Peyer's patch (tissue), 4 donors: ENCODE data around the gene GLIS1. TPM values are rescaled to one million over a fixed set of nuclear protein-coding genes. Genes with fewer than 3 reads are reported as not detected.
A peak's percentile ranks its signal among the peaks of the same experiment; 100 is the strongest.

Source experiments
- DNase-seq, 3 donors: peaks; one replicate each; pipeline ENCODE4 v3.0.0-alpha.2; 2017 to 2019
- H3K27ac ChIP-seq, 4 donors: fragments of 200-600 bp; sonication (generic); one replicate each; pipeline ENCODE4 v1.5.1; 2016 to 2019
- H3K27me3 ChIP-seq, 2 donors: fragments of 200-600 bp; sonication (generic); one replicate each; pipeline ENCODE4 v1.5.1; 2019
- H3K36me3 ChIP-seq, 3 donors: fragments of 200-600 bp; sonication (generic); one replicate each; pipeline ENCODE4 v1.5.1; 2016 to 2019
- H3K4me1 ChIP-seq, 4 donors: fragments of 200-600 bp; sonication (generic); one replicate each; pipeline ENCODE4 v1.5.1; 2016 to 2019
- H3K4me3 ChIP-seq, 4 donors: fragments of 200-600 bp; sonication (generic); 1 replicate in 3 of 4; 2 replicates in 1 of 4; pipeline ENCODE4 v1.5.1; 2016 to 2019; ENCODE audit warnings: mild to moderate bottlenecking in 1 of 4
- H3K9me3 ChIP-seq, 4 donors: fragments of 200-600 bp; sonication (generic); one replicate each; pipeline ENCODE4 v1.5.1; 2016 to 2019; ENCODE audit warnings: mild to moderate bottlenecking in 1 of 4
- POLR2A ChIP-seq, 2 donors: fragments of 450-650 bp; IDR thresholded peaks; one replicate each; pipeline ENCODE4 v1.5.1; 2017; ENCODE audit warnings: antibody characterized with exemption in 2 of 2, mild to moderate bottlenecking in 2 of 2, moderate library complexity in 2 of 2
- total RNA-seq, 4 donors: library from RNA; depleted of rRNA; stranded (reverse); fragments of >200 nt; gene quantifications; one replicate each; pipeline ENCODE4 v1.1.0, GENCODE V29; 2016
- TF ChIP-seq, protein P1 (sequence below), 6 experiments: fragments of 450-650 bp in 4 of 6; fragments of 200-600 bp in 2 of 6; sonication (generic) in 1 of 6; IDR thresholded peaks; one replicate each; pipeline ENCODE4 v1.5.1; 2017 to 2019; ENCODE audit warnings: antibody characterized with exemption in 6 of 6, mild to moderate bottlenecking in 3 of 6, moderate library complexity in 1 of 6

The GLIS1 gene
- total RNA-seq, 4 donors from 2014 or later: 0.54 to 1.7 (median 0.66) TPM; not detected in 1

DNA sequence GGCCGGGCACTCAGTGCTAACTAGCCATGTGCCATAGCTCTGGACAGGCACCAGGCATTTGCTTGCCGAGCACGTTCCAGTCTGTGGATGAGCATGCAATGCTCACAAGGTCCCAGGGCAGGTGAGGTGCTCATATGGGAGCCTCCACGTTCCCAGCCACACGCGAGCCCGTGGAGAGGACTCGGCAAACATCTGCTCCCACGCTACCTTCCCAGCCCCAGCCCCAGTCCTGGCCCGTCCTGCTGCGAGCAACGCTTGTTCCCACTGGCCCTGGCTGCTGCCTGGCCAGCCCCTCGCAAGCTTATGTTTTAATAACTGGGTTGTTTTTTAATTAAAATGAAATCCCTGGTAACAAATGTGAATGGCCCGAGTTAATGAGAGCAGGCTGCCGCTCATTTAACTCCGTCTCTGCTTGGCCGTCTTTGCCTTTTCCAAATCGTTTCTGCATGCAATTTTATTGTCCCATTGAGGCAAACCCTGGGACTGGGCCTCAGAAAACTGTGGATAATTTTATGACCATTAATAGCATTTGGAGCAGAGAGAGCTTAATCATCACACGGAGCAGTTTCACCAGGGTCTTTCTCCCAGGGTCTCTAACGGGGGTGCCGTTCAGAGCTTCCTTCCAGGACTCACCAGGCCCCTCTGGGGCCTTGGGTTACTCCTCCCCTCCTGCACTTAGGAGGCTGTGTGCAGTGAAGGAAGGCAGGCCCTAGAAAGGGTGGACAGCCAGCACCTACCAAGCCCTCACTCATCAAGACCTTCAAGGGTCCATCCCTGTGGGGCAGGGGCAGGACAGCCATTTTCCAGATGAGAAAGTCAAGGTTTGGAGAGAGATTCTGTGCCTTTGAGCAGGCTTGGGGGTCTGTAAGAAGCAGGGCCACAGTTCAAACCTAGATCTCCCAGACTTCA is 136.8 kb downstream of the GLIS1 start:
- H3K36me3 ChIP-seq: no peaks in the 10 kb centered on the region
- no peaks in the 10 kb centered on the region for H3K4me1 ChIP-seq
- TF ChIP-seq POLR2A (IDR thresholded peaks at IDR 0.05): no peak
- TF ChIP-seq, protein P1, sequence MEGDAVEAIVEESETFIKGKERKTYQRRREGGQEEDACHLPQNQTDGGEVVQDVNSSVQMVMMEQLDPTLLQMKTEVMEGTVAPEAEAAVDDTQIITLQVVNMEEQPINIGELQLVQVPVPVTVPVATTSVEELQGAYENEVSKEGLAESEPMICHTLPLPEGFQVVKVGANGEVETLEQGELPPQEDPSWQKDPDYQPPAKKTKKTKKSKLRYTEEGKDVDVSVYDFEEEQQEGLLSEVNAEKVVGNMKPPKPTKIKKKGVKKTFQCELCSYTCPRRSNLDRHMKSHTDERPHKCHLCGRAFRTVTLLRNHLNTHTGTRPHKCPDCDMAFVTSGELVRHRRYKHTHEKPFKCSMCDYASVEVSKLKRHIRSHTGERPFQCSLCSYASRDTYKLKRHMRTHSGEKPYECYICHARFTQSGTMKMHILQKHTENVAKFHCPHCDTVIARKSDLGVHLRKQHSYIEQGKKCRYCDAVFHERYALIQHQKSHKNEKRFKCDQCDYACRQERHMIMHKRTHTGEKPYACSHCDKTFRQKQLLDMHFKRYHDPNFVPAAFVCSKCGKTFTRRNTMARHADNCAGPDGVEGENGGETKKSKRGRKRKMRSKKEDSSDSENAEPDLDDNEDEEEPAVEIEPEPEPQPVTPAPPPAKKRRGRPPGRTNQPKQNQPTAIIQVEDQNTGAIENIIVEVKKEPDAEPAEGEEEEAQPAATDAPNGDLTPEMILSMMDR (IDR thresholded peaks at IDR 0.05): no peak
- no peaks in the 10 kb centered on the region for H3K9me3 ChIP-seq
- no peak overlapping the region for H3K4me3 ChIP-seq
- H3K27me3 ChIP-seq: no peaks in the 10 kb centered on the region
- no peak overlapping the region for H3K27ac ChIP-seq
- DNase-seq: no peak

DNA sequence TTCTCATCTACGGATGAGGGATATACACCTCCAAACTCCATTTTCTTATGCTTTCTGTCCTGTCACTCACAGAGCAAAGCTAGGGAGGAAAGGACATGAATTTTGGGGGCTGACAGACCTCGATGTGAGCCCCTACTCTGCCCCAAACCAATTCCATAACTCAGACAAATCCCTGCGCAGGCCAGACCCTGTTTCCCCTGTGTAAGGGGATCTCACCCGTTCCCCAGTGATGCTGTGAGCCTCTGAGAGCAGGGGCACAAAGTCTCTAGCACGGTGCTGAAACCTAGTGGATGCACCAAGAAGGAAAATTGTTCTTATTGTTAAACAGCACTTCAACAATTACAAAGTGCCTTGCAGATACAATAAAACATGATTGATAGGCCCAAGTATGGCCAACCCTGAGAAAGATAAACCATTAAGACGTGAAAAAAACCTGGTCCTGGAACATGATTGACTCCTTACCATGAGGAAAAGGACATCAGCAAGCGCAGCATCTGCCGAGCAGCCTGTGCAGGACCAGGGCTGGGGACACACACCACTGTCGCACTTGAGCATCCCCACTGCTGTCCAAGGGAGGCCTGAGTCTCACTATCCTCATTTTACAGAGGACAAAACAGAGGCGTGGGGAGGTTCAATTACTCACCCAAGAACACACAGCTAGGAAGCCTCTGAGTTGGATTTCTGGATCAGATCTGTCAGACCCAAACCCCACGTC is 137.8 kb downstream of the GLIS1 start:
- Histone ChIP-seq H3K36me3 (no peaks in the 10 kb centered on the region), H3K4me3 (no peak overlapping the region), H3K9me3 (no peaks in the 10 kb centered on the region), H3K27me3 (no peaks in the 10 kb centered on the region), H3K27ac (no peak overlapping the region), H3K4me1 (no peaks in the 10 kb centered on the region)
- DNase-seq: no peak
- no peak for TF ChIP-seq POLR2A (IDR thresholded peaks at IDR 0.05)
- TF ChIP-seq, protein P1 (IDR thresholded peaks at IDR 0.05): no peak

- Histone ChIP-seq H3K4me3 (no peak overlapping the region), H3K27me3 (no peaks in the 10 kb centered on the region), H3K27ac (no peak overlapping the region), H3K36me3 (no peaks in the 10 kb centered on the region), H3K9me3 (no peaks in the 10 kb centered on the region), H3K4me1 (no peaks in the 10 kb centered on the region)
- no peak for TF ChIP-seq POLR2A (IDR thresholded peaks at IDR 0.05)
- TF ChIP-seq, protein P1 (IDR thresholded peaks at IDR 0.05): no peak
- no peak for DNase-seq
Measured at GRCh38 chr1:53600561-53600960, 138.4 kb downstream of the GLIS1 start.

- peak in 1 of 3 donors; percentile 28 for DNase-seq
- TF ChIP-seq, protein P1 (IDR thresholded peaks at IDR 0.05): no peak
- TF ChIP-seq POLR2A (IDR thresholded peaks at IDR 0.05): no peak
- no peaks in the 10 kb centered on the region for H3K27me3 ChIP-seq
- no peaks in the 10 kb centered on the region for H3K4me1 ChIP-seq
- no peaks in the 10 kb centered on the region for H3K36me3 ChIP-seq
- H3K9me3 ChIP-seq: no peaks in the 10 kb centered on the region
- H3K4me3 ChIP-seq: no peak overlapping the region
- no peak overlapping the region for H3K27ac ChIP-seq
Measured at GRCh38 chr1:53600001-53600400, 139.0 kb downstream of the GLIS1 start.

- H3K4me1 ChIP-seq: no peaks in the 10 kb centered on the region
- no peak overlapping the region for H3K4me3 ChIP-seq
- no peaks in the 10 kb centered on the region for H3K27me3 ChIP-seq
- no peaks in the 10 kb centered on the region for H3K9me3 ChIP-seq
- DNase-seq: no peak
- no peak for TF ChIP-seq POLR2A (IDR thresholded peaks at IDR 0.05)
- TF ChIP-seq, protein P1 (IDR thresholded peaks at IDR 0.05): no peak
- H3K36me3 ChIP-seq: no peaks in the 10 kb centered on the region
- no peak overlapping the region for H3K27ac ChIP-seq
Measured at GRCh38 chr1:53599481-53599880, 139.5 kb downstream of the GLIS1 start.
